Measurements from ENCODE around the gene FAM120B.

DNA sequence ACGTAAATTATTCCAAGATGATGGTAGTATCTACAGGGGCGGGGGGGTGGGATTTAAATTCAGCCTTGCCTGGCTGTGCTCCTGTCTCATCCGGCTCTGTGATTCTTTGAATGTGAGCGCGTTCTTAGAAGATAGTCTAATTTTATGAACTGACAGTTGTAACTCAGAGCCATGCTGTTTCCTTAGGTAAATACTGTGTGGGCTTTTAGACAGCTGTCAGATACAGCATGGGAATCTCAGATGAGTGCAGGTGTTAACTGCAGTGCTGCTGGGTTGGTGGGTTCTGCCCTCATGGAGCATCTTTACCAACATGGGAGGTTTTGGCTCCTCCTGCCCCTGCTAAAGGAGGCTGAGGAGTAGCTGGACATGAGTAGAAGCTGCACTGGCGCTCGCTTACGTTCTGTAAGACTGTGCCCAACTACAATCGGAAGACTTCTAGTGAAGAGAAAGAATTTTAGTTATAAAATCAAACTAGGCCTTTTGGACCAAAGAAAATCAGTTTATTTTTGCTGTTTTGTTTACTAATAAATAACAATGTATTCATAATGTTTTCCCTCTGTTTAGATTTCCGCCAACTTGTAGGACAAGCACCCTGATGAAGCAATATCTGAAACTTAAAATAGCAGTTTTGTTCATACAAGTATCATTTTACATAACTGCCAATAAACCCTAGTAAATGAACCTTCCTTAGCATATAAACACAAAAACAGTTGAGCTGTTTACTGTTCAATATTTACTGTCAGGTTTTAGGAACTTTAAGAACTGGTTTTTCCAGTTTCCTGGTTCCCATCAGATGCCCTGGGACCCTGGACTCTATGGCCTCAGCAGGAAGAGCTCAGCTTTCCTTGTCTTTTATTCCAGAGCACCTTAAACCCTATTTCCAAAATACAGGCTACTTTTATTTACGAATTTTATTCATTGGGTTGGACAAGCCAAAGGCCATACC, 66.1 kb downstream of the FAM120B start:
- TF ChIP-seq CTCF (conservative IDR thresholded peaks at IDR 0.05; ENCODE audit: low read depth in 2 of 2) (no peak), JUNB (IDR thresholded peaks at IDR 0.05; ENCODE audit: unreplicated experiment) (no peak), EZH2 (IDR thresholded peaks at IDR 0.05; ENCODE audit: low read depth, unreplicated experiment) (no peak), POLR2AphosphoS5 (IDR thresholded peaks at IDR 0.05; ENCODE audit: low read depth) (no peak), EZH2phosphoT487 (IDR thresholded peaks at IDR 0.05; ENCODE audit: unreplicated experiment) (no peak), STAT1 (IDR thresholded peaks at IDR 0.05; ENCODE audit: unreplicated experiment) (no peak)
- TF ChIP-seq, protein P1, sequence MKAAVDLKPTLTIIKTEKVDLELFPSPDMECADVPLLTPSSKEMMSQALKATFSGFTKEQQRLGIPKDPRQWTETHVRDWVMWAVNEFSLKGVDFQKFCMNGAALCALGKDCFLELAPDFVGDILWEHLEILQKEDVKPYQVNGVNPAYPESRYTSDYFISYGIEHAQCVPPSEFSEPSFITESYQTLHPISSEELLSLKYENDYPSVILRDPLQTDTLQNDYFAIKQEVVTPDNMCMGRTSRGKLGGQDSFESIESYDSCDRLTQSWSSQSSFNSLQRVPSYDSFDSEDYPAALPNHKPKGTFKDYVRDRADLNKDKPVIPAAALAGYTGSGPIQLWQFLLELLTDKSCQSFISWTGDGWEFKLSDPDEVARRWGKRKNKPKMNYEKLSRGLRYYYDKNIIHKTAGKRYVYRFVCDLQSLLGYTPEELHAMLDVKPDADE (IDR thresholded peaks at IDR 0.05): no peak

Data from GM23338 (cell line).